COLO829 (cell line): ENCODE results near the gene APOE.
A peak's percentile ranks its signal among the peaks of the same experiment; 100 is the strongest.
"Not testable (repeated sequence)": the region's sequence is repeated elsewhere in the genome, so short reads cannot be mapped to it uniquely, and the experiment has no call there.

Source experiments
- DNase-seq: peaks from one replicate; pipeline ENCODE4 v3.0.0; 2012; ENCODE audit warnings: low spot score

APOE gene

GRCh38 chr19:44909775-44910174 lies 4.2 kb downstream of the APOE start:
- DNase-seq = no peak

GRCh38 chr19:44911896-44912295 lies 6.3 kb downstream of the APOE start:
- not testable (repeated sequence) for DNase-seq

- no peak for DNase-seq
These were observed 7.3 kb downstream of the APOE start for GRCh38 chr19:44912854-44913253.

- DNase-seq = not testable (repeated sequence)
These were observed 8.2 kb downstream of the APOE start for GRCh38 chr19:44913512-44914432.

- DNase-seq = peak; percentile 92
These were observed 9.0 kb downstream of the APOE start, which contains the start of gene APOC1 for GRCh38 chr19:44914433-44915206. TSS of gene APOC1 (plus strand) at chr19:44914608. CDS start at chr19:44914892, 284 bp downstream.

GRCh38 chr19:44924243-44924725 lies 18.7 kb downstream of the APOE start:
- no peak for DNase-seq

- DNase-seq = no peak
These were observed 19.7 kb downstream of the APOE start for GRCh38 chr19:44925114-44925891.

GRCh38 chr19:44926245-44927077 lies 20.9 kb downstream of the APOE start:
- not testable (repeated sequence) for DNase-seq

- DNase-seq = no peak
These were observed 22.1 kb downstream of the APOE start for GRCh38 chr19:44927746-44928145.

- no peak for DNase-seq
These were observed 24.5 kb downstream of the APOE start for GRCh38 chr19:44930088-44930487.

- DNase-seq = no peak
These were observed 25.9 kb downstream of the APOE start for GRCh38 chr19:44931541-44931940.

- no peak for DNase-seq
These were observed 34.1 kb downstream of the APOE start for GRCh38 chr19:44939668-44940067.

GRCh38 chr19:44942067-44942571 lies 36.5 kb downstream of the APOE start, which contains the start of gene APOC4:
TSS of gene APOC4 (plus strand) at chr19:44942237. CDS start at chr19:44942278, 41 bp downstream.
- DNase-seq = no peak

- peak; percentile 82 for DNase-seq
These were observed 38.2 kb downstream of the APOE start for GRCh38 chr19:44943801-44944249.

- no peak for DNase-seq
These were observed 41.5 kb downstream of the APOE start for GRCh38 chr19:44947041-44947581.

GRCh38 chr19:44948237-44948636 lies 42.6 kb downstream of the APOE start:
- DNase-seq = no peak

GRCh38 chr19:44948763-44949374 lies 43.3 kb downstream of the APOE start:
- DNase-seq = no peak

GRCh38 chr19:44949550-44949949 lies 44.0 kb downstream of the APOE start:
- DNase-seq = no peak
